ENCODE data around the gene ARHGAP24. TPM values are rescaled to one million over a fixed set of nuclear protein-coding genes. Genes with fewer than 3 reads are reported as not detected.

ARHGAP24 gene
- total and polyA plus RNA-seq, 4 donors, result 10.0 to 79.4 (median 21.6) TPM

DNA sequence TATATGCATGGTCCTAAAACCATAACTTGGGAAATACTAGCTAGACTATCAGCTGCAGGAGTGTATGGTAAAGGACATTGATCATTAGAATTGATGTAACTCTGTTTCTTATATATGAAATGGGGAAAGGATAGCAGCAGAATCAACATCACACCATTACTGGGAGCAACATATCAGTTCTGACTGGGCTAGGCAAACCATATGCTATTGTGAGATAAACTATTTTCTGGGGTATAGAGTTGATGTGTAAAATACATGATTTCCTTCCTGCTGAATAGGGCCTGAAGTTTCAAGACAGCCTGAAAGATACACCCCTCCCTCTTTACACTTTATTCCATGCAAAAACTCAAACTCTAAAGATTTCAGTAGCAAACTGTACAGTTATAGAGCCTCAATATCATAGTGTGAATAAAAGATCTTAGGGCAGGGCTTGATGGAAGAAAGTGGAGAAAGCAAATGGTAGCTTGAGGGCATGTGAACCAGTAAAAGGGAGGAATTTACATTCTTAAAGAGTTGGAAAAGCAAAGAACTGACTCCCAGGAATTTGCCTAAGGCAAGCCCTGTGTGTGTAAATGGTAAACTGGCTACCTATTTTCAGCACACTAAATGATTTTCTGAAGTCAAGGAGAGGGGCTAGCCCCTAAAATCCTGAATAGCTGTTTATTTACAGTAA is 480.8 kb downstream of the ARHGAP24 start:
- ATAC-seq (ENCODE audit: insufficient read depth, low FRiP score) (no peak), DNase-seq (no peak)
- no peaks in the 10 kb centered on the region for H3K27me3 ChIP-seq (ENCODE audit: control insufficient read depth in 3 of 3, insufficient read depth in 3 of 3, low read length in 2 of 3)
- no peak overlapping the region for H3K9ac ChIP-seq (ENCODE audit: insufficient read depth in 1 of 2, low read length in 2 of 2)
- H3K27ac ChIP-seq (ENCODE audit: low read depth in 1 of 2, low read length in 1 of 2), result no peak overlapping the region
- H3K36me3 ChIP-seq (ENCODE audit: control insufficient read depth in 4 of 4, insufficient read depth in 4 of 4, low read length in 4 of 4), result no peaks in the 10 kb centered on the region
- no peak overlapping the region for H3K4me3 ChIP-seq
- no peaks in the 10 kb centered on the region for H3K9me3 ChIP-seq (ENCODE audit: control insufficient read depth in 4 of 4, insufficient read depth in 3 of 4, low read length in 3 of 4)
- TF ChIP-seq, protein P1, sequence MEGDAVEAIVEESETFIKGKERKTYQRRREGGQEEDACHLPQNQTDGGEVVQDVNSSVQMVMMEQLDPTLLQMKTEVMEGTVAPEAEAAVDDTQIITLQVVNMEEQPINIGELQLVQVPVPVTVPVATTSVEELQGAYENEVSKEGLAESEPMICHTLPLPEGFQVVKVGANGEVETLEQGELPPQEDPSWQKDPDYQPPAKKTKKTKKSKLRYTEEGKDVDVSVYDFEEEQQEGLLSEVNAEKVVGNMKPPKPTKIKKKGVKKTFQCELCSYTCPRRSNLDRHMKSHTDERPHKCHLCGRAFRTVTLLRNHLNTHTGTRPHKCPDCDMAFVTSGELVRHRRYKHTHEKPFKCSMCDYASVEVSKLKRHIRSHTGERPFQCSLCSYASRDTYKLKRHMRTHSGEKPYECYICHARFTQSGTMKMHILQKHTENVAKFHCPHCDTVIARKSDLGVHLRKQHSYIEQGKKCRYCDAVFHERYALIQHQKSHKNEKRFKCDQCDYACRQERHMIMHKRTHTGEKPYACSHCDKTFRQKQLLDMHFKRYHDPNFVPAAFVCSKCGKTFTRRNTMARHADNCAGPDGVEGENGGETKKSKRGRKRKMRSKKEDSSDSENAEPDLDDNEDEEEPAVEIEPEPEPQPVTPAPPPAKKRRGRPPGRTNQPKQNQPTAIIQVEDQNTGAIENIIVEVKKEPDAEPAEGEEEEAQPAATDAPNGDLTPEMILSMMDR (IDR thresholded peaks at IDR 0.05; ENCODE audit: control extremely low read depth, extremely low read depth), result no peak
- peaks cover 0 to 4% (median 0%) of the 10 kb centered on the region in 5 donors for H3K4me1 ChIP-seq (ENCODE audit: control insufficient read depth in 5 of 5, insufficient read depth in 5 of 5, low read length in 5 of 5)

DNA sequence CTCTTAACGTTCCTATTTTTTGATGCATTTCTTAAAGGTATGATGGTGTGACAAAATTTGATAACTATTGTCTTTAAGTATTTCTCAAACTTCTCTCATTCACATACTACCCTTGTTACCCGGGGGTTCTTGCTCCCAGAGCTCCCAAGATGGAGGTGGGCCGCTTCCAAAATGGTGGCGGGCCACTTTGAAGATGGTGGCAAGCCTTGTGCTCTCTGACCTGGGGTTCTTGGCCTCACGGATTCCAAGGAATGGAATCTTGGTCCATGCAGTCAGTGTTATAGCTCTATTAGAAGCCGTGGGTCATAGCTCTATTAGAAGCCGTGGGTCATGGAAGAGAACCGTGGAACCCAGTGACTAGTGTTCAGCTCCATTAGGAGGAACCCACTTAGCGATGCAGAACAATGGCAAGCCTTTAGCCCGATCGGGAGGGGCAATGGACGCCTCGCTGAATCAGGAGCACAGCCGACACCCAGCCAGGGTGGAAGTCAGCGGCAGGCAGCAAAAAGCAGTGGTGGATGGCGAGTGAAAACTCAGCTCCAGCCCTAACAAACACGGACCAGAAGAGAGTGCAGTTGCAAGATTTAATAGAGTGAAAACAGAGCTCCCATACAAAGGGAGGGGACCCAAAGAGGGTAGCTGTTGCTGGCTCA is 481.5 kb downstream of the ARHGAP24 start:
- TF ChIP-seq, protein P1 (IDR thresholded peaks at IDR 0.05; ENCODE audit: control extremely low read depth, extremely low read depth), result no peak
- ATAC-seq (ENCODE audit: insufficient read depth, low FRiP score), result no peak
- Histone ChIP-seq H3K9ac (ENCODE audit: insufficient read depth in 1 of 2, low read length in 2 of 2) (no peak overlapping the region), H3K4me1 (ENCODE audit: control insufficient read depth in 5 of 5, insufficient read depth in 5 of 5, low read length in 5 of 5) (peaks cover 0 to 4% (median 0%) of the 10 kb centered on the region in 5 donors), H3K4me3 (no peak overlapping the region), H3K27me3 (ENCODE audit: control insufficient read depth in 3 of 3, insufficient read depth in 3 of 3, low read length in 2 of 3) (no peaks in the 10 kb centered on the region), H3K27ac (ENCODE audit: low read depth in 1 of 2, low read length in 1 of 2) (no peak overlapping the region), H3K9me3 (ENCODE audit: control insufficient read depth in 4 of 4, insufficient read depth in 3 of 4, low read length in 3 of 4) (no peaks in the 10 kb centered on the region), H3K36me3 (ENCODE audit: control insufficient read depth in 4 of 4, insufficient read depth in 4 of 4, low read length in 4 of 4) (no peaks in the 10 kb centered on the region)
- WGBS, 2 donors, result 95 to 97% methylated on average over 17 of the region's 17 CpGs
- DNase-seq, result no peak

DNA sequence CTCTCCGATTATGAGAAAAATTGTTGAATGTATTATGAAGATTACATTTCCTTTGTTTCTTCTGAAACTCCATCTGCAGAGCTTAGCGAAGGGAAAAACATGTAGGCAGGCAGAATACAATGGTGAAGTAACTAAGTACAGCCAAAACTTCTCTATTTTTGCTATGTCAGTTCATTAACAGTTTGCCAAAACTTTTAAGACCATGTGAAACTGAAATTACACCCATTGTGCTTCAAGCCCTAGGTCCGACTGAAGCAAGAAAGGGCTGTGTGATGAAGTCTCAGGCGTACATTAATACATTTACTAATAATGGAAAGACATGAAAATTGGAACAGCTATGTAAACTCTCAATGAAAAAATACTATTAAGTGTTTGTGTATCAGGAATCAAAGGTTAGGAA is 486.9 kb downstream of the ARHGAP24 start:
- TF ChIP-seq, protein P1 (IDR thresholded peaks at IDR 0.05; ENCODE audit: control extremely low read depth, extremely low read depth), result no peak
- no peak for DNase-seq

More for the DNA sequence above, 486.9 kb downstream of the ARHGAP24 start:
- H3K9me3 ChIP-seq (ENCODE audit: control insufficient read depth in 4 of 4, insufficient read depth in 3 of 4, low read length in 3 of 4), result no peaks in the 10 kb centered on the region
- H3K36me3 ChIP-seq (ENCODE audit: control insufficient read depth in 4 of 4, insufficient read depth in 4 of 4, low read length in 4 of 4), result peaks cover 0 to 2% (median 0%) of the 10 kb centered on the region in 4 donors
- peaks cover 0 to 5% (median 0%) of the 10 kb centered on the region in 5 donors for H3K4me1 ChIP-seq (ENCODE audit: control insufficient read depth in 5 of 5, insufficient read depth in 5 of 5, low read length in 5 of 5)
- H3K27ac ChIP-seq (ENCODE audit: low read depth in 1 of 2, low read length in 1 of 2), result no peak overlapping the region
- ATAC-seq (ENCODE audit: insufficient read depth, low FRiP score), result no peak
- no peaks in the 10 kb centered on the region for H3K27me3 ChIP-seq (ENCODE audit: control insufficient read depth in 3 of 3, insufficient read depth in 3 of 3, low read length in 2 of 3)
- no peak overlapping the region for H3K9ac ChIP-seq (ENCODE audit: insufficient read depth in 1 of 2, low read length in 2 of 2)
- 83 to 84% methylated on average over 4 of the region's 4 CpGs for WGBS, 2 donors
- H3K4me3 ChIP-seq, result no peak overlapping the region

Data from lung (tissue), 12 donors.